HS-27A (cell line): ENCODE data around the gene TRIM17.
"Not testable (repeated sequence)": the region's sequence is repeated elsewhere in the genome, so short reads cannot be mapped to it uniquely, and the experiment has no call there.

Experiments
- DNase-seq: peaks from one replicate; pipeline ENCODE4 v3.0.0-alpha.2; 2012; ENCODE audit warnings: low read depth, missing footprints

TRIM17 gene

DNA sequence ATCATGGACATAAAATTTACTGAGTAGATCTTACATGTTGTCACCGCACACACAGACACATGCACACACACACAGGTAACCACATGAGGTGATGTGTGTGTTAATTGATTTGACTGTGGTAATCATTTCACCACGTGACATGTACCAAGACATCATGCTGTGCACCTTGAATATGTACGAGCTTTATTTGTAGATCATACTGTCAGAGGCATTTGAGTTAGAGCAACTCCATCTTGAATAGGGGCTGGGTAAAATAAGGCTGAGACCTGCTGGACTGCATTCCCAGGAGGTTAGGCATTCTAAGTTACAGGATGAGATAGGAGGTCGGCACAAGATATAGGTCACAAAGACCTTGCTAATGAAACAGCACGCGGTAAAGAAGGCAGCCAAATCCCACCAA is 31.7 kb upstream of the TRIM17 start:
- no peak for DNase-seq

- no peak for DNase-seq
Measured at GRCh38 chr1:228446852-228447251, 30.2 kb upstream of the TRIM17 start.

GRCh38 chr1:228445843-228446650 is 29.4 kb upstream of the TRIM17 start:
- no peak for DNase-seq

DNA sequence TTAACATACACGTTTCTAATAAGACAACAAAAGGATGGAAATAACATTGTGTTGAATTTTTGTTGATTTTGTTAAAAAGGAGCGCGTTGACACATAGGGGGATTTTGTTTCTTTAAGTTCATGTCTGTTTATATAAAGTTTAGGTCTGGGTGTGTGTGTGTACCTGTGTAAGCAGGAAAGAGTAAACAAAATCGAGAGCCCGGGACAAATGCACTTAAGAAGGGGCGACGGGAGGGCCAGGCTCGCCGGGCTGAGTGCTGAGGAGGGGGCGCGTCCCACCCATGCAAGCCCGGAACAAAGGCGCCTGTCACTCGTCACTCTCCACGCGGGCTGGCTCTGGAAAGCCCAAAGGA is 28.8 kb upstream of the TRIM17 start:
- no peak for DNase-seq

GRCh38 chr1:228443395-228443794 is 26.7 kb upstream of the TRIM17 start:
- no peak for DNase-seq

GRCh38 chr1:228440761-228441500 is 24.3 kb upstream of the TRIM17 start:
- no peak for DNase-seq

GRCh38 chr1:228438266-228438665 is 21.6 kb upstream of the TRIM17 start:
- DNase-seq, result no peak

GRCh38 chr1:228437424-228437962 is 20.8 kb upstream of the TRIM17 start:
- no peak for DNase-seq

DNA sequence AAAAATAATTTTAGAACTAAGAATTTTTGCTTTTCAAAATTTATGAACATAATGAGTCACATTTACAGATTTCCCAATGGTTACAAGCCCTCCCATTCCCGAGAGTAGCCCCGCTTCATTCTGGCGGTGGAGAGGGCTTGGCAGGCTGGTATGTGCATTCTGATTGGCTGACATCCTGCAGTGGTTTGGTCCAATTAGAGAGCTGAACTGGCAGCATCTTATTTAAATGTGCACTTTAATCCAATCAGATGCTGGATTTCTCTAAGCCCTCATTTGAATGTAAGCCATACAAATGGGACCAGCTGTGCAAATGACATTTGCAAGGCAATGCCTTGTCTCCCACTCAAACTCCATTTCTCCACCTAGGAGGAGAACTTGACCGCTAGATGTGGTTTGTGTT is 18.0 kb upstream of the TRIM17 start:
- no peak for DNase-seq

DNA sequence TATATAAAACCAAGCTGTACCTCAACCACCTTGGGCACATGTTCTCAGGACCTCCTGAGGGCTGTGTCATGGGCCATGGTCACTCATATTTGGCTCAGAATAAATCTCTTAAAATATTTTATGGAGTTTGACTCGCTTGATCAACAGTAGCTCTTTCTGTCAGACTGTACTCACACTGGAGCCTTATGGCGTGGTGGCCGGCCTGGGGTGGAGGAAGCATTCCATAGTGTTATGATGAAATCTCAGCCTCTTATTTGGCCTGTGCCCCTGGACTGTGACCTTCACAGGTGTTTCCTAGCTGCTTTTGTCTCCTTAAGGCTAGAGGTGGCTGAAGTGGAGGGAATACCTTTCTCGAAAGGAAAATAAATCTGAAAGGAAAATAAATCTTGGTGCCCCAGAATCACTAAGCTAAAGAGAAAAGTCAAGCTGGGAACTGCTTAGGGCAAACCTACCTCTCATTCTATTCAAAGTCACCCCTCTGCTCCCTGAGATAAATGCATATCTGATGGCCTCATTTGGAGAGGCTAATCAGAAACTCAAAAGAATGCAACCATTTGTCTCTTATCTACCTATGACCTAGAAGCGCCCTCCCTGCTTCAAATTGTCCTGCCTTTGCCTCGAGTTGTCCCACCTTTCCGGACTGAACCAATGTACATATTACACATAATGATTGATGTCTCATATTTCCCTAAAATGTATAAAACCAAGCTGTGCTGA is 16.8 kb upstream of the TRIM17 start:
- DNase-seq, result not testable (repeated sequence)

DNA sequence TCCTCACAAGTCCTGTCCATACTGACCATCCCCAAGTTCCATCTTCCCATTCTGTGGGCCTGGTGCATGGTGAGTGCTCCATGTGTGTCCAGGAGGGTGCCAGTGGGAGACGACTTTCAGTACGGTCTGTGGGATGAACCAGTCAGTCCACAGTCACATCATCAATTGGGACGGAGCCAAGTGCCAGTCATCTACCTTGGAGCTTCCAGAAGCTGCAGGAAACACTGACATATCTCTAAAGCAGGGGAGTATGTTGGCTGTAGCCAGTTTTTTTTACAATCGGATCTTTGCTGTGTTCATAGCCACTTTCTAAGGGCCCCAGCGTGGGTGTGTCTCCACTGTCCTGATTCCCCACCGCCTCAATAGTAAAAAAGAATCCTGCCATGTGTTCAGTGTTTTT is 13.6 kb upstream of the TRIM17 start:
- no peak for DNase-seq

GRCh38 chr1:228429698-228430097 is 13.0 kb upstream of the TRIM17 start:
- DNase-seq, result no peak

- no peak for DNase-seq
Measured at GRCh38 chr1:228429007-228429406, 12.3 kb upstream of the TRIM17 start.

DNA sequence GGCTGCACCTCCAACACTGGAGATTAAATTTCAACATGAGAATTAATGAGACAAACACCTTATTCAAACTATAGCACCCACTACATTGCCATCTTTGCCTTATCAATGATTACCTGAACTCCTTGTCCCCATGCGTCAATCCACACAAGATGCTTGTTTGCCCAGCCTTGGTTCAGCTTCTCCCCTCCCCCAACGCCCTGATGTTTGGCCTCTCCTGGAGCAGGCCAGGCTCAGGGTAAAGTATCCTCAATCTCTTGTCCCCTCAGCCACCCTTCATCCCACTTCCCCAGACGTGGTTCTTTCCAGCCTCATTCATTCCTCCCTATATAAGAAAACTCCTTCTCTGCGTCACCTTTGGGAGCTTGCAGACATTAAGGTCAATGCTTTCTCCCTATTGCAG is 11.8 kb upstream of the TRIM17 start:
- no peak for DNase-seq

GRCh38 chr1:228426518-228427175 is 10.0 kb upstream of the TRIM17 start:
- no peak for DNase-seq

- DNase-seq, result no peak
Measured at GRCh38 chr1:228424685-228425660, 8.3 kb upstream of the TRIM17 start.

GRCh38 chr1:228423404-228424053 is 6.9 kb upstream of the TRIM17 start:
- DNase-seq, result no peak

DNA sequence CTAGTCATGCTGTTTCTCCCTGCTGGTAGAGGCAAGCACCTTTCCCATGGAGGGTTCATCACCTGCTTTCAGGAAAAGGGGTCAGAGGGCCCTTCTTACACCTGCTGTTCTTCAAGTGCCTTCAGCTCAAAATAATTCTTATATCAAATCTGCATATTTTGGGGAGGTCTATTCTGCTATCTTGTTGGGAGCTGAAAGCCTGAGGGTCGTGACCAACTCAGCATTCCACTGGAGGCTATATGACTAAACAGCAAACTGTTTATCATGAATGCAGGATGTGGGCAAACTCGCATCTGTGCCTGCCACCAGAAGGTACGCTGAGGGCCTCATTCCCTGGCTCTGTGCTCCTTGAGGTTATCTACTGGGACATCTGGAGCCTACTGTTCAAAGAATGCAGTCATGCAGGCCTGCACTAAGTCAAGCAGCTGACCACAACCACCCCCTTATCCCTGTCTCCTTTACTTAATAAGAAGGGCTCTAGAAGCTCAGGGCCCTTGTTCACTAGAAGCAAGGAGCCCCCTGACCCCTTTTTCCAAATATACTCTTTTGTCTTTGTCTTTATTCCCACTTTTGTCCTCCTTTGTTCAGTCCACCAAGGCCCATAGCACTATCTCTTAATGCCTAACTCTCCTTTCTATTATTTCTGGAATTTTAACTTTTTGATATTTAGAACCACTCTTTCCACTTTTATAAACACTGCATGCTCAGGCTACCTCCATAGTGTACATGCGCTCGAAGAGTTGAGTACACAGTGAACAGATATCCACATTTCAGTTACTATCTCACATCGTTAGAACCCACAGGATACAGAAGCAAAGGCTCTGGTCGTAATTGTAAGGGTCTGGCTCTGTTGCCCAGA is 4.5 kb upstream of the TRIM17 start:
- DNase-seq, result no peak

DNA sequence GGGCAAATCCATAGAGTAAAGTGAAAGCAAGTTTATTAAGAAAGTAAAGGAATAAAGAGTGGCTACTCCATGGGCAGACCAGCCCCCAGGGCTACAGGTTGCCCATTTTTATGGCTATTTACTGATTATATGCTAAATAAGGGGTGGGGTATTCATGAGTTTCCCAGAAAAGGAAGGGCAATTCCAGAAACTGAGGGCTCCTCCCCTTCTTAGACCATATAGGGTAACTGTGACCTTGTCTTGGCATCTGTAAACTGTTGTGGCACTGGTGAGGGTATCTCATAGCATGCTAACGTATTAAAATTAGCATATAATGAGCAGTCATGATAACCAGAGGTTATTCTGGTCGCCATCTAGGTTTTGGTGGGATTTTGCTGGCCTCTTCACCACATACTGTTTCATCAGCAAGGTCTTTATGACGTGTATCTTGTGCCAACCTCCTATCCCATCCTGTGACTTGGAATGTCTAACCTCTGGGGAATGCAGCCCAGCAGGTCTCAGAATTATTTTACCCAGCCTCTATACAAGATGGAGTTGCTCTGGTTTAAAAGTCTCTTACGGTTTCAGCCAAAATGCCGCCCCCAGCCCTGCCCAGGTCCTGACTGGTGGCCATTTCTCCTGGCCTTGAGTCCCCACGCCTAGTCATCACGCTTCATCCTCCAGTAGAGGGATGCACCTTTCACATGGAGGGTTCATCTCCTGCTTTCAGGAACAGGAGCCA is 982 bp upstream of the TRIM17 start:
- no peak for DNase-seq
